GM18498 (cell line): Measurements from ENCODE around the gene CS.
A peak's percentile ranks its signal among the peaks of the same experiment; 100 is the strongest.

Experiments used
- ATAC-seq: cut with Tn5 transposase; IDR thresholded peaks from one replicate; pipeline ENCODE4 v1.9.1; 2021; ENCODE audit warnings: mild to moderate bottlenecking, moderate library complexity; ENCODE audit not compliant: unreplicated experiment

Gene CS

DNA sequence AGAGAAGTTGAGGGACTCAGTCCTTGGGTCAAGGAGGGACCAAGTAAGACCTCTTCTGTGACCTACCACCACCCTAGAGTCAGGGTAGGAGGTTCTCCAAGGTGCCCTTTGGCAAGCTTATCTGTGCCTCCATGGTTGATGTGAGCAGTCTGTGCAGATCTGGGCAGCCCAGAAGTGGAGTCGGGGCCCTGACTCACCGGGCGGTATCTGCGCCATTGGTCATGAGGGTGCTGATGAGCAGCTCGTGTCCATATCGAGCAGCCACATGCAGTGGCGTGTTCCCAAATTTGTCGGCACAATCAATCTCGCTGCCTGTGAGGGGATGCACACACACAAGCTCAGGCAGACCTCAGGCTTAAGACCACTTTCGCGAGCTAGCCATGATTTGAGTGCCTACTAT lies 47.0 kb downstream of the CS start:
- ATAC-seq, result no peak

DNA sequence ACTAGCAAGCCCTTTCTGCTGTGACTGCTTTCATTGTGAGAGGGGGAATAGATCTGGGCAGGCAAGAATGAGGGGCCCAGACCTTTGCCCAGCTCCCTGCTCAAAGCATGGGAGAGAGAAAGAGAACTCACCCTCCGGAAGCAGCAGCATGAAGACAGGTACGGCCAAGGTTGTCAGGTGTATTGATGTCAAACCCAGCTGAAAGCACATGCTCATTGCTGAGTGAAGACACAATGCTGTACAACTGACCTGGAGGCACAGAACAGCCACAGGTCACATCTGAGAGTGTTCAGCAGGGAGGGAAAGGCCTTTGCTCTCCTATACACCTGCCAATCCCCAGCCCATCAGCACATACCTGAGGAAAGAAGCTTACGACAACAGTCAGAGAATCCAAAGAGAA lies 47.5 kb downstream of the CS start:
- ATAC-seq, result no peak

DNA sequence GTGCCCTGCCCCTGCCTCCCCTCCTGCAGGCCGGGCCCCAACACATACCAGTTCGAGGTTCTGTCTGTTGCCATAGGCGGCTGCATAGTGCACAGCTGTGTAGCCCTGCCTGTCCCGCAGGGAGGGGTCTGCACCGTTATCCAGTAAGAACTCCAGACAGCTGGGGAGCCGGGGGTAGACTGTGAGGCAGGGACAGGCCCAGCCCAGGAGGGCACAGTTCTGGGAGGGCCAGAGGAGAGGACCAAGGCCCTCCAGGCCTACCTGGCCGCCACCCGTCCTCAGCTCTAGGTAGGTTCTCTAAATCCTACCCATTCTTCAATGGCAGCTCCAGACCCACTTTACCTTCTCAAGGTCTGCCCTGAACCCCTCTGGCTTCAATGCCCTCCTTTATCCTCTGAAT lies 51.4 kb downstream of the CS start:
- ATAC-seq, result no peak

DNA sequence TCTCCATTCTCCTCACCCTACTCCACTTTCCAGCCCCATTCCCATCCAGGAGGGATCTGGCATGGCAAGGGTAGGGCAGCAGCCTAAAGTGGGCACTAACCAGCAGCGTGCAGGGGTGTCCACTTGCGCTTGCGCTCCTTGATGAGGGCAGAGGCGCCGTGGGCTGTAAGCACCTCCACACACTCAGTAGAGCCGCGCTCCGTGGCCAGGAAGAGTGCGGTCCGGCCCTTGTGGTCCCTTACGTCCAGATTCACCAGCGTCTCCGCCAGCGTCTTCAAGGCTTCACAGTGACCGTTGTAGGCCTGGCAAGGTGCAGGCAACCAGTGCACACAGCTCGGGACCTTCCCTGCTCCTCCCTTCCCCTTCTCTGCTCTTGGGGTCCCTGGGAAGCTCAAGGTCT lies 52.2 kb downstream of the CS start:
- ATAC-seq, result no peak

DNA sequence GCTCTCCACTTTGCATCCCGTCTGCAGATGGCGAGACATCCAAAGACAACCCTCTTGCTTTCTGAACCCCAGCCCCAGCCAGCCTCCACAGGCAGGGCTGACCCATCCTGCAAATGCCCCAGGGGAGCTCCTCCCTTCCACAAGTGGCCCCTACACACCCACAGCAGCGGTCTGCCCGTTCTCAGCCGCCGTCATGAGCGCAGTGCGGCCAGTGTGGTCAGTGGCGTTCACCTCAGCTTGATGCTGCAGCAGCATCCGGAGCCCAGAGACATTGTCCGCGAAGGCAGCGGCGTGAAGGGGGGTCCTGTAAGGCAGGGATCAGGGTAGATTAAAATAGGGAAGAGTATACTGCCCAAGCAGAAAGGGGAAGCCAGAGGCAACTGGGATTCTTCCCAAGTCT lies 55.6 kb downstream of the CS start:
- ATAC-seq, result no peak

DNA sequence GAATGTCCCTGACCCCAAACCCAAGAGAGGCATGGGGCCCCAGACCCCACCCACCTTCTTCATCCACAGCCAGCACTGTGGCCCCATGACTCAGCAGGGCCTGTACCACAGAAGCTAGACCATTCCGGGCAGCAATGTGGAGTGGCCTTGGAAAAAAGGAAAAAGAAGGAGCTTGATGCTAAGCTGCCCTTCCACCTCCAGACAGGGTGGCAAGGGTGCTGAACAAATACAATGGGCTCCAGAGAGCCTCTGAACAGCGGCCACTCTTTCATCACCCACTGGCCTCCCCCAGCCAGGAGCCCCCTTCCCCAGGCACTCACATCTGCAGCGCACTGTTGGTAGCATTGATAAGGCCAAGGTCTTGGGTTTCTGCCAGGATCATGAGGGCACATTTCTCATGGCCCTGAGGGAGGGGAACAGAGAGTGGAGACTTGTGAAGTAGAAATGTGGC lies 56.4 kb downstream of the CS start:
- ATAC-seq, result no peak

DNA sequence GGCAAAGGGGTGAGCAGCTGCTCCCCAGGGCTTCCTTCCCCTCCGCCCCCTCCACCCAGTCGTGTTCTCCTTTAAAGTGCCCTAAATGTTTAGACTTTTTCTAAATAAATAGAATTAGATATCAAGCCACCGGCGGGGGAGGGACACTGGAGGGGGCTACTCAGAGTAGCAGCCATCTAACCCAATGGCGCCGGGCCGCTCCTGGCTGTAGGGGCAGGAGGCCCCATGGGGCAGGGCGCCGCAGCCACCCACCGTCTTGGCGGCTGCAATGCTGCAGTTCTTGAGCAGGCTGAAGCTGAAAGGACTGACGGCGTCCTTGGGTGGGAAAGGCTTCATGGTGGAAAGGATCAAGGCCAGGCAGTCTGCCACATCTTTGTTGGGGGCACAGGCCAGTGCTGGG lies 57.1 kb downstream of the CS start:
- no peak for ATAC-seq

DNA sequence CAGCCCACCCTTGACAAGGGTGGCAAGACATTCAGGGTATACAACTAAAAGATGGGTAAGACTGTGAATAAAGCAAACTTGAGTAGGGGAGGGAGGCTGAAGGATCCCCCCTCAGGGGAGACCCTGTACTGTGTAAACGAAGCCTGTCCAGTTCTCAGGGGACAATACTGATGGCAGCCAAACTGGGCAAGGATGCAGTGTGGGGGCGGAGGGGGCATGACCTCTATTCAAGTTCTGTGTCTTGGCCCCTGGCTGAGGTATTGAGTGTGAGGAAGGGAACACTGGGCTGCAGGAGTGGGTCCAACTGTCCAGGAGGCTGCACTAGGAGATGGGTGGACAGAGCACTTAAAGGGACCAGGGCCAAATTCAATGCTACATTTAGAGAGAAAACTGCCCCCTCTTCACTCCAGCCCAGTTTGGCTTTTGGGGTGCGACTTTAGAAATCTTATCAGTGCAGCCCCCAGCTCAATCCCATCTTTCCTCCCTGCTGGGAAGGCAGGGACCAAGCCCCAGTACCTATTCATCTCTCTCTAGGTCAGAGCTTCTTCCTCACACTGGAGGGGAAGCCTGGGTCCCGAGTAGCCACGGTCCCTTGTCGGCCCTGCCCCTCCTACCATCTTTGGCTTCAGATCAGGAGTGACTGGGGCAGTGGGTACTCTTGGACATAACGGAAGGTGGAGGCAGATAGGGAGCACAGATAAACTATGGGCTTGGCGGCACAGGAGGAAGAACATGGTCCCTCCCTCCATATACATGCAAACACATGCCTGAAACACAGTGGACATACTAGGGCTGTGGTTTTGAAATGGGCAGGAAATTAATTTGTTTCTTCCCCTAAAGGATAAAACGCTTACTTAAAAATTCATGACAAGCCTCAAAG lies 58.5 kb downstream of the CS start:
- no peak for ATAC-seq

DNA sequence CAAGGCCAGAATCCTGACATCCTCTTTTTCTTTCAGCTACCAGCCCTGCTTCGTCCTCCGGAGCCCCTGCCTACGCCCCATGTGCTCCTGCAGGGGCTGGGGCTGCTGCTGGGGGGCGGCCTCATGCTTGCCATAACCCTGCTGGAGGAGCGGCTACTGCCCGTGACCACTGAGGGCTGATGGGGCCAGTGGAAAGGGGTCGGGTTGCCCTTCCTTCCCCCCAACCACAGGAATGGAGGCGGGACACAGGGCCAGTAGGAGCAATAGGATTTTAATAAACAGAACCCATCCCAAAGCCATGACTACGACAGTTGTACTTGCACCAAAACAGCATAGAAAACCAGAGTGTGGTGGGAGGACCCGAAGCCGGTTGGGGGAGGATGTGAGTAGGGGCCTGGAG lies 62.6 kb downstream of the CS start:
- ATAC-seq, result no peak

DNA sequence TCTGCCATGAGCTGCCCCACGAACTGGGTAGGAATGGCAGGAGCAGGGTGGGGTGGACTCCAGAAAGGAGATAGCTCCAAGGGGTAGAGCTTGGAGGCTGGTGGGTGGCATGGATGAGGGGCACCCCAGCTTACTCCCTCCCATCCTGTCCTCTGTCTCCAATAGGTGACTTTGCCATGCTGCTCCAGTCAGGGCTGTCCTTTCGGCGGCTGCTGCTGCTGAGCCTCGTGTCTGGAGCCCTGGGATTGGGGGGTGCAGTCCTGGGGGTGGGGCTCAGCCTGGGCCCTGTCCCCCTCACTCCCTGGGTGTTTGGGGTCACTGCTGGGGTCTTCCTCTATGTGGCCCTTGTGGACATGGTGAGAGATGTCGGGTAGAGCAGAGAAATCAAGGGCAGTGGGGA lies 63.1 kb downstream of the CS start:
- no peak for ATAC-seq

DNA sequence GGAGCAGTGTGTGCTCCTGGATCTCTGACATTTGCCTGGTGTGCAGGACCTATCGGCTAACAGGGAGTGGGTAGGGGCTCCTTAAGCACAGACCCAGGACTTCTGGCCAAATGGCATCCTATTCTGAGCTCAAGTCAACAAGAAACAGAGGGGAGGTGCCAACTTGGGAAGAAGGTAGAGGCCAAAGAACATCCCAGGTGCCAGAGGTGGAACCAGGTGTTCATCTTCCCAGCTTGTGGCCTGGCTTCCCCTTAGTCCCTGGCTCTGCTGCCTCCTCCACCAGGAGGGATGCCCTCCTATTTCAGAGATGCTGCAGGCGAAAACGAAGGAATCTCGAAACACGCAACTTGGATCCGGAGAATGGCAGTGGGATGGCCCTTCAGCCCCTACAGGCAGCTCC lies 64.0 kb downstream of the CS start:
- ATAC-seq, result no peak

DNA sequence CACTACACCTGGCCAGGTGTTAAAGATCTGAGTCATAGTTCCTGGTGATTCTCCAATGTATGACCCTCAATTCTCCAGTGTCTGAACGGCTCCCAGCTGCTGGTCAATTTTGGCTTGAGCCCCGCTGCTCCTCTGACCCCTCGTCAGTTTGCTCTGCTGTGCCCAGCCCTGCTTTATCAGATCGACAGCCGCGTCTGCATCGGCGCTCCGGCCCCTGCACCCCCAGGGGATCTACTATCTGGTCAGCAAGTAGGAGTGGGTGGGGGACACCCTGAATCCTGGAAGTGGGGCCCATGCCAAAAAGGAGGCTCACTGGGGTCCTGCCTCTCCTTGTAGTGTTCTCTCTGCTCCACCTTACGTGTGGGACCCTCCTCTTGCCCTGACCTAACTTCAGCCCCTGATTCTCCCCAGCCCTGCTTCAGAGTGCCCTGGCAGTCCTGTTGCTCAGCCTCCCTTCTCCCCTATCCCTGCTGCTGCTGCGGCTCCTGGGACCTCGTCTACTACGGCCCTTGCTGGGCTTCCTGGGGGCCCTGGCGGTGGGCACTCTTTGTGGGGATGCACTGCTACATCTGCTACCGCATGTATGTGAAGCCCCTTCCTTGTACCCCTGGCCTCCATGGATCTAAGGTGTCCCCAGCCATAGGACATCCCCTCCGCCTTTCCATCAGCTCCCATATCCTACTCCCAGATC lies 65.2 kb downstream of the CS start:
- no peak for ATAC-seq

DNA sequence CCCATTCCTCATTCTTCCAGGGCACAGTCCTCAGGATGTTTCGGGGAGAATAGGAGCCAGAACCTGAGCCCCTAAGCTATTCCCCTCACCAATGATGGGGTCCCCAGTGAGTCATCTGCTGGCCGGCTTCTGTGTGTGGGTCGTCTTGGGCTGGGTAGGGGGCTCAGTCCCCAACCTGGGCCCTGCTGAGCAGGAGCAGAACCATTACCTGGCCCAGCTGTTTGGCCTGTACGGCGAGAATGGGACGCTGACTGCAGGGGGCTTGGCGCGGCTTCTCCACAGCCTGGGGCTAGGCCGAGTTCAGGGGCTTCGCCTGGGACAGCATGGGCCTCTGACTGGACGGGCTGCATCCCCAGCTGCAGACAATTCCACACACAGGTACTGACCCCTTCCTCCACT lies 68.9 kb downstream of the CS start:
- ATAC-seq, result no peak

DNA sequence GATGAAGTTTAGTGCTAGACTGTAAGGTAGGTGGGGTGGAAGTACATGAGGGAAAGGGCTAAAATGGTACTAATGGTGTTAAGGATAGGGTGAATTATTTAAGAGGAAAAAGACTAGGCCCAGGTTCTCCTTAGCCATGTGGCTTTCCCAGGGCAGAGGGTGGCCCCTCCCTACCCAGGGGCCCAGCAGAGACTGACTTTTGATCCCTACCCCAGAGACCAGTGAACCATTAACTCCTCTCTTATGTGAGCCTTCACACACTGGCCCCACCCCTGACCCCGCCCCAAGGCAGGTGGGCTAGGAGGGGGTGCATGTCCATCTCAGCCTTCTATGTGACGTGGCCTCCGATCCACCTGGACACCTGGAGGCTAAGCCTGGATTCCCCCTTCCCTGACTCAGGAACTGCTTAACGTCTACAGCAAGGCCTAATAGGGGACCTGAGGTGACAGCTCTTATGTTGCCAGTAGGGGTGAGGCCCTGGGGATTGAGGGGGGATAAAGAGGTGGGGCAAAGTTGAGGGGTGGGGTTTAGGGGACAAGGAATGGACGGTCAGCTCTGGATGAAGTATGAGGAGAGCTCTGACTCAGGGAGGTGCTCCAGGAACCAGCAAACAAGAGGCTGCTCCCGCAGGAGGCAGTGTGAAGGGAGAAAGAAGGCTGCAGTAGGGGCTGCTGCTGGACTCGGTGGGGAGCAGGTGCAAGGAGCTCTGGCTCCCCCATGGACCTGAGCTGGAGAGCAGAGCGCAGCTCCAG lies 69.5 kb downstream of the CS start:
- no peak for ATAC-seq

DNA sequence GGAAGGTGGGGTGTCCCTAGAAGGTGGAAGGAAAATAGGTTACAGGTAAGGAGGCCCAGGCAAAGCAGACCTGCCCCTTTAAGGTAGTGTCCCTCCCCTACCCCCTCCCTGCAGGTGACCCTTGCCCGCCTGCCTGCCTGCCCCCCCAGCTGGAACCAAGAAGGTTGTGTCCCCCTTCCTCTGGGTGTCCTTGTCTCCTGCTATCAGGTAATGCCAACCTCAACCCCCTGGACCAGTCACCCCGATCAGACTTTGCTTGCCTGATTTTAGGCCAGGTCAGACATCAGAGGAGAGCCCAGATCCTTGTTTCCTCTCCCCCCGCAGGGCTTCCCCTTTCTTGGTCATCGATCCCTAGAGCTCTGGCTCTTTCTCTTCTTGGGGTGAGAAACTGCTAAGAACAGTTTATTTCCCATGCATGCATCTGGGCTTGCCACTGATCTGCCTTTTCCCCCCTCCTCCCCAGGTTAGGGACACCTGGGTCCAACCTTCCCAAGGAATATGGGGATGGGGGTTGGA lies 70.2 kb downstream of the CS start, which contains the start of gene SLC39A5:
Gene SLC39A5 (plus strand): TSS at position 136 of the 516 bp plus-strand sequence. CDS start 1,224 bp downstream, outside the sequence.
- no peak for ATAC-seq

DNA sequence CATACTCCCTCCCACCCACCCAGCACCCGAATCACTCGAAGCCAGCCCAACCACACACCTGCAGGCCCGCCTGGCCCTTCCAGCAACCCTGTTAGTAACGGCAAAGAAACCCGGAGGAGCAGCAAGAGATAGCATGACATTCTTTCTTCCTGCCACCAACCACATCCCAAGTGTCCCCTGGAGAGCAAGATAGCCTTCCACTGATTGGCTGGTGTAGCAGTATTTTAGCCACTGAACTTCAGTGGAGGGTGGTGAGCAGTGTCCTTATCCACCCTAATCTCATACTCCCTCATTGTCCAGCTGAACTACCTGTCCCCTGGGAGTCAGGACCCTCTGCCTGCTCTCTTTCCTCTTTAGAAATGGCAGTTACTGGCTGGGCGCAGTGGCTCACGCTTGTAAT lies 71.0 kb downstream of the CS start:
- ATAC-seq, result no peak

DNA sequence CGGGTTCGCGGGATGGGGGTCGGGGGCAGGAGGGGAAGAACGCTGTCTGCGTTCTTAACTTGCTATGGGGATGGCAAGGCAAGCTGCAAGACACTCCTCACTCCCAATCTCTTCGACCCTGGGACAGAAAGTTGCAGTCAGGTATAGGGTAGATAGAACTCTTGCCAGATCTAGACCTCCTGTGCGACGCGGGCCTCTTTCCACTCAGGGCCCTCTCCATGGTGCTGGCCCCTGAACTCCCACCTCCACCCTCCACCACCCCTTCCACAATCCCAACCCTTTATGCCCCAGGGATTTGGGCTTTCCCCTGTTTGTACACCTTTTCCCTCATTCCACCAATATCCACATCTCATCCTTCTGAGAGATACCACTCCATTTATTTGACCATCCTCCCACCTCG lies 75.2 kb downstream of the CS start:
- no peak for ATAC-seq

DNA sequence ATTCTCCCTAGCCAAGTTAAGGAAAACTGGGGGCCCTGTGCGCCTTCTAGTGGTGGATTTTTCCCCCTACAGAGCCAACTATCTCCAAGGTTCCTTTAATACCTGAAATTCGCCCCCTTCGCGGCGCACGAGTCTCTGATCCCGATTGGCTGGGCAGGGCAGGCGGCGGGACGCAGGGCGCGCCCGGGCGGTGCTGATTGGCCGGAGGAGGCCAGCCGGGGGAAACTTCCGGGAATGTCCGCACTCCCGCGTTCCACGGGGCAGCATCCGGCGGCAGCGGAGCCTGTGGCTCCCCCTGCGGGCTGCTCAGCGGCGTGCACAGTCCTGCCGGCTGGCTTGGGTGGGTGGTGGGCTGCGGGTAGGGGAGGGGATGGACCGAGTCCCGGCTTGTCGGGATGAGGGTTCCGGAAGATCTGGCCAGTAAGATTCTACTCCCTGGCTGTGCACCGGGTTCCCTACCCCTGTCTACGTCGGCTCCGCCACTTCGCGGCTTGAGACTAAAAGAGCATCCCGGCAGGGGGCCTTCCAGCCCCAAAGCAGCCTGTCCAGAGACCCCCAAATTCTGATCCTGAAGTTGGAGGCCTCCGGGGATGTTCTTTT lies 75.9 kb downstream of the CS start, which contains the start of gene NABP2:
Gene NABP2 (plus strand): TSS at position 241 of the 600 bp plus-strand sequence. CDS start 515 bp downstream, outside the sequence.
- peak; percentile 76 for ATAC-seq

DNA sequence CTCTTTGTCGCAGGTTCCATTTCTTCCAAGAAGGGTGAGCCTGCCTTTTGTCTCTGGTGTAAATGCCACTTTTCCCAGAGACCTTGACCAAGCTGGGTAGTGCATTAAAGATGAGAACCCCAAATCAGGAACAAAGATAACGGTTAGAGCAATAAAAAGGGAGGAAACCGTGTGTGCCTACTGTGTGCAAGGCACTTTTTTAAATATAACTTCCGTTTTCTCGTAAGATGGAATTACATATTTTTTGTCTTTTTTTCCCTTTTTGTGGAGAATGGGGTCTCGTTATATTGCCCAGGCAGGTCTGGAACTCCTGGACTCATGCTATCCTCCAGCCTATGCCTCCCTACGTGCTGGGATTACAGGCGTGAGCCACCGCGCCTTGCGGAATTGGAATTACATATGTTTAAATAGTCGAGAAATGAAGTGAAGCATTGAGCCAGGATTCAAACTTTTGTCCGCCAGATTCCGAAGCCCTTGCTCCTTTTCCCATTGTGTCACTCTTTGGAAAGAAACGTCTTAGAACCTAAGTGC lies 76.5 kb downstream of the CS start:
- no peak for ATAC-seq

DNA sequence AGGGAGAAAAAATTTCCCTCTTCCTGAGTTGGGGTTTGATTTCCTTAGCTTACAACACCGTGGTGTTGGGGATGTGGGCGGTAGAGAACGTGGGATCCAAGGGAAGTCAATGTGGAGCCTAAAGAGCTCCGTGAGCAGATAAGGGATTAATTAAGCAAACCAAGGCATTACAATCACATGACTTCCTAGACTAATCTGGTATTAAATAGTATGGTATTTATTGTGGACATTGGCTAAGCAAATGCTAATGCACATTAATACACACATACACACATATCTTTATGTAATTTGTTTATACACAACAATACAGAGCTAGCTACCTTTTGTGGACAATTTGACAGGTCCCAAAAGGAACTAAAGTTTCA lies 77.6 kb downstream of the CS start:
- no peak for ATAC-seq
